Measurements from ENCODE around the gene EP400.

DNA sequence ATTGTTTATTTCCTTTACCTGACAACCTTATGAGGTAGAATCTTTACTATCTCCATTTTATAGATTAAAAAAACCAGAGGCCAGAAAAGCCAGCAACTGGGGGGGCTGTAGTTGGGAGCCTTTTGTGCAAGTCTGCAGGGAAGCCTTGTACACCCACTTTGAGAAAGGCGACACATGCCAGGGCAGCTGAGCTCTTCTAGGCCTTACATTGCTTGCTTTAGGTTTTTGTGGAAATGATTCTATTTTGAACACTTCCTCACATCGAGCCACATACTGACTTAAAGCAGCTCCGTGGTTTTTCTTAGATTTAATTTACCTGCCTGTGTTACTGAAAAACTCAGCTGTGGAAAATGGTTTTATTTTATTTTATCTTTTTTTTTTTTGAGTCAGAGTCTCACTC is 34.6 kb downstream of the EP400 start:
- TF ChIP-seq POLR2AphosphoS5 (IDR thresholded peaks at IDR 0.05) (no peak), POLR2A (IDR thresholded peaks at IDR 0.05) (no peak)
- TF ChIP-seq, protein P1, sequence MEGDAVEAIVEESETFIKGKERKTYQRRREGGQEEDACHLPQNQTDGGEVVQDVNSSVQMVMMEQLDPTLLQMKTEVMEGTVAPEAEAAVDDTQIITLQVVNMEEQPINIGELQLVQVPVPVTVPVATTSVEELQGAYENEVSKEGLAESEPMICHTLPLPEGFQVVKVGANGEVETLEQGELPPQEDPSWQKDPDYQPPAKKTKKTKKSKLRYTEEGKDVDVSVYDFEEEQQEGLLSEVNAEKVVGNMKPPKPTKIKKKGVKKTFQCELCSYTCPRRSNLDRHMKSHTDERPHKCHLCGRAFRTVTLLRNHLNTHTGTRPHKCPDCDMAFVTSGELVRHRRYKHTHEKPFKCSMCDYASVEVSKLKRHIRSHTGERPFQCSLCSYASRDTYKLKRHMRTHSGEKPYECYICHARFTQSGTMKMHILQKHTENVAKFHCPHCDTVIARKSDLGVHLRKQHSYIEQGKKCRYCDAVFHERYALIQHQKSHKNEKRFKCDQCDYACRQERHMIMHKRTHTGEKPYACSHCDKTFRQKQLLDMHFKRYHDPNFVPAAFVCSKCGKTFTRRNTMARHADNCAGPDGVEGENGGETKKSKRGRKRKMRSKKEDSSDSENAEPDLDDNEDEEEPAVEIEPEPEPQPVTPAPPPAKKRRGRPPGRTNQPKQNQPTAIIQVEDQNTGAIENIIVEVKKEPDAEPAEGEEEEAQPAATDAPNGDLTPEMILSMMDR (IDR thresholded peaks at IDR 0.05): no peak
